ENCODE measurements around the gene ITPR2. TPM values are rescaled to one million over a fixed set of nuclear protein-coding genes. Genes with fewer than 3 reads are reported as not detected.

ITPR2 gene
- polyA plus RNA-seq, 2 of the 4 experiments (the other 2 are of a cell fraction), result 3.1 to 8.1 TPM

DNA sequence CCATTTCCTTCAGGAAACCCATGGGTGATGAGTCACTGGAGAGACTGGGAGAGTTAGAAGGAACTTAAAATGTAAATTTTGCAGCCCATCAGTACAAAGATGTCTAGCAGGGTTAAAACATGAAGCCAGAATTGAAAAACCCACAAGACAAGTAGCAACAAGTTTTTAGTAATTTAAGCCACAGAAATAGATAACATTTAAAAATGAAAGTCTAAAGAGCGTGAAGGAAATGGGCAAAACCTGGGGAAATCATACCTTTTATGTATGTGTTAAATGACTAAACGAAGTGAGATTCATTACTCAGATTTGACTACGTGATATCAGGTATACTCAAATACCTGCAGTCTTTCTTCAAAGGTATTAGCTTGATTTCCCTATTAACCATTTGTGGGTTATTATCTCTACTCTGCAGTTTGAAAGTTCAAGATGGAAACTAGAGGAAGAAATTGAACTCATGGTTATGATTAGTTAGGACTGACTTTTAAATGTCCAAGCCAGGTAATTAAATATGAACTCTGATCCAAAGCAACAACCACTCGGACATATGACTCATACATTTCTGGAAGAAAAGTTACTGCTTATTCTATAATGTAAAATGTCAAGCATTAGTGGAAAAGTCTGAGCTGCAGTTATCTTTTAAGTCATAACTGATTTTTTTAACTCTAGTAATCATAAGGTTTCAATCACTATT, 84.1 kb downstream of the ITPR2 start:
- Histone ChIP-seq H3K27ac (no peak overlapping the region), H3K4me1 (peaks cover 21% of the 10 kb centered on the region), H3K4me3 (no peak overlapping the region), H3K4me2 (peak overlapping the region; percentile 29), H3K9me3 (no peaks in the 10 kb centered on the region)
- CTCF ChIA-PET, result no interaction called here
- ATAC-seq (no peak), FAIRE-seq (peak; percentile 56), DNase-seq (ENCODE audit: low read depth in 1 of 2, low spot score in 1 of 2) (no peak)
- WGBS (ENCODE audit: missing lambda C conversion rate), result 67% methylated on average over 4 of the region's 4 CpGs
- TF ChIP-seq FOSL2 (IDR thresholded peaks at IDR 0.05), result no peak
- peak; percentile 35; the same call in 1 of the 2 replicates for TF ChIP-seq FOSL2 (CRISPR knock-in tag; IDR thresholded peaks at IDR 0.05)
- TF ChIP-seq, protein P1, sequence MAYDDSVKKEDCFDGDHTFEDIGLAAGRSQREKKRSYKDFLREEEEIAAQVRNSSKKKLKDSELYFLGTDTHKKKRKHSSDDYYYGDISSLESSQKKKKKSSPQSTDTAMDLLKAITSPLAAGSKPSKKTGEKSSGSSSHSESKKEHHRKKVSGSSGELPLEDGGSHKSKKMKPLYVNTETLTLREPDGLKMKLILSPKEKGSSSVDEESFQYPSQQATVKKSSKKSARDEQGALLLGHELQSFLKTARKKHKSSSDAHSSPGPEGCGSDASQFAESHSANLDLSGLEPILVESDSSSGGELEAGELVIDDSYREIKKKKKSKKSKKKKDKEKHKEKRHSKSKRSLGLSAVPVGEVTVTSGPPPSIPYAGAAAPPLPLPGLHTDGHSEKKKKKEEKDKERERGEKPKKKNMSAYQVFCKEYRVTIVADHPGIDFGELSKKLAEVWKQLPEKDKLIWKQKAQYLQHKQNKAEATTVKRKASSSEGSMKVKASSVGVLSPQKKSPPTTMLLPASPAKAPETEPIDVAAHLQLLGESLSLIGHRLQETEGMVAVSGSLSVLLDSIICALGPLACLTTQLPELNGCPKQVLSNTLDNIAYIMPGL (CRISPR knock-in tag; IDR thresholded peaks at IDR 0.05; ENCODE audit: borderline replicate concordance), result no peak
- POLR2A ChIA-PET, result no interaction called here

DNA sequence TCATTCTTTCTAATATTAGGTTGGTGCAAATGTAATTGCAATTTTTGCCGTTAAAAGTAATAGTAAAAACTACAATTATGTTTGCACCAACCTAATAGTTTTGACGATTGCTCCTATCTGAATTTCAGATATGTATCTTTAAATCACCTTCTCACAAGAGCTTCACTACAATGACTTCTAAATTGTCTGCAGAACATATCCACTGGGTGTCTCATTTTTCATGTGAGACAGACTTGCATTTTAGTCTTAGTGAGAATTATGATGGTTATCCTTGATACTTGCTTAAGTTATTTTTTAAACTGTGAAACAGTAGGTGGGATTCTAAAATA, 84.6 kb downstream of the ITPR2 start:
- FAIRE-seq, result no peak
- DNase-seq (ENCODE audit: low read depth in 1 of 2, low spot score in 1 of 2), result no peak
- POLR2A ChIA-PET, result no interaction called here
- Histone ChIP-seq H3K4me2 (peak overlapping the region; percentile 29; the same call in 2 of the 3 replicates), H3K9me3 (no peaks in the 10 kb centered on the region), H3K27ac (no peak overlapping the region), H3K4me1 (peaks cover 21% of the 10 kb centered on the region), H3K4me3 (no peak overlapping the region)
- TF ChIP-seq CBX8 (IDR thresholded peaks at IDR 0.05), result no peak
- no peak for TF ChIP-seq MYC (IDR thresholded peaks at IDR 0.05; ENCODE audit: borderline replicate concordance, low read length)
- CTCF ChIA-PET, result no interaction called here
- 80% methylated on average over 2 of the region's 2 CpGs for WGBS (ENCODE audit: missing lambda C conversion rate)
- ATAC-seq, result no peak

DNA sequence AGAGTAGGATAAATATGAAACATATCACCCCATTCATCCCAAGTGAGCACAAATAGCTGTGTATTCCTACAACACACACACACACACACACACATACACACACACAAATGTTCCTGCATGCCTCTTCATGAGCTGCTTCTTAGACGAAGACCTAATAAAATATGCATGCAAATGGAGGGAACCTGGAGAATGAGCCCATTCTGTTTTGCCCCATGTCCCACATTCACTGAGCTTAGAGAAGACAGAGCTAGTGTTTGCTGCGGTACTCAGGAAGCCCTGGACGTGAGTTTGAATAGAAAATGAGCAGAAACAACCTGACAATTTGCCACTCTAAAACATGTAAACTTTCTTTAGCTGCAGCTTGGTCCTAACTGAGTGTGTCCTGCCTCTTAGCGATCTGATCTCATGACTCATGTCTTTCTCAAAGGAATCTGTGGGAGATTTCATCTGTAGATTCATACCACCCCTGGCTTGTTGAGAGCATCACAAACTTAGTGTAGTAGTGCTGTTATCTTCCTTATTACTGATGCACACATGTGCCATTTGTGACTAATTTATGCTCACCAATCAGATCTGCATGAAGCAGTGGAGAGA, 86.8 kb downstream of the ITPR2 start:
- POLR2A ChIA-PET, result no interaction called here
- Histone ChIP-seq H3K4me1 (peaks cover 21% of the 10 kb centered on the region), H3K9me3 (no peaks in the 10 kb centered on the region), H3K27ac (no peak overlapping the region), H3K4me2 (peak overlapping the region; percentile 23; the same call in 1 of the 3 replicates), H3K4me3 (no peak overlapping the region)
- CTCF ChIA-PET, result interaction anchor here (1.1 to 1.6 kb wide), 2 partner anchors 9 to 139 kb away, joined by 3 to 4 read pairs; no protein-coding TSS in a partner anchor
- TF ChIP-seq ZNF302 (CRISPR knock-in tag; IDR thresholded peaks at IDR 0.05), result no peak
- no peak for TF ChIP-seq EHF (CRISPR knock-in tag; IDR thresholded peaks at IDR 0.05)
- TF ChIP-seq JUN (IDR thresholded peaks at IDR 0.05), result no peak
- peak in 1 of 2 experiments; percentile 23 for DNase-seq (ENCODE audit: low read depth in 1 of 2, low spot score in 1 of 2)
- WGBS (ENCODE audit: missing lambda C conversion rate), result 56% methylated on average over 4 of the region's 4 CpGs
- FAIRE-seq, result no peak
- peak in 1 of 2 experiments; percentile 70; a peak in 2 of 6 replicates for ATAC-seq

DNA sequence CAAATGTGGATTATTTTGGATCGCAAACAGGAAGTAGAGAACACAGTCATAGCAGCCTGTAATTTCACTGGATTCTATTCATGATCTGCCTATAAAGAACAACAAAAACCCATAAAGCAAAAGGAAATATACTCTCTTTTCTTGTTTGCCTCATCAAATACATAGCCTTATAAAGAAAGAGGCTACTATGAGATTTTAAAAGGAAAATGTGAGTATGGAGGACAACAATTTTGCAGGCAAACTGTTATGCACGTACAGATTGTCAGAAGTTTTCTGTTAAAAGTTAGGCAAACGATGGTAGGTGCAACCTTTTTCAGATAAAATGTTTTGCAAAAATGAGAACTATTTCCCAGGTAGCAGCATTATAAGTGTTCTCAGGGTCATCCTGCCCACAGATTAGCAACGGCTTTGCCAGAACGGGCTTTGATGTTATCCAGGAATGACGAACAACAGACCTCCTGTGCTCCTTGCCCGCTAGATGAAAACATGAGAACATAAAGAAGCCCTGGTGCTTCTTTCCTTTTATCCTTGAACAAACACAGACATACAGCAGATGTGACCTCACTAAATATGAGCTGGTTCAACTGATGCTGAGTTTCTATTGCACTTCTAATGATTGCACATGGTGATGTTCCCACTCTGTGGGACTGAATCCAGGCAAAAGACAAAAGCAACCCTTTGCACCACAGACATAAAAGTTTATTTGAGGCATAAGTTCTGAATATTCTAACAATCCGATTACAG, 88.1 kb downstream of the ITPR2 start:
- WGBS (ENCODE audit: missing lambda C conversion rate), result 82% methylated on average over 8 of the region's 8 CpGs
- TF ChIP-seq FOXS1 (CRISPR knock-in tag; IDR thresholded peaks at IDR 0.05) (no peak), CBX2 (IDR thresholded peaks at IDR 0.05; ENCODE audit: borderline replicate concordance, low read depth) (no peak), TFCP2L1 (CRISPR knock-in tag; IDR thresholded peaks at IDR 0.05) (no peak), RCOR1 (IDR thresholded peaks at IDR 0.05; ENCODE audit: low read depth, low read length) (no peak), GATA3 (IDR thresholded peaks at IDR 0.05; ENCODE audit: borderline replicate concordance) (no peak), HOXB13 (CRISPR knock-in tag; IDR thresholded peaks at IDR 0.05; ENCODE audit: low read depth) (no peak), JUNB (IDR thresholded peaks at IDR 0.05) (no peak), CHD2 (IDR thresholded peaks at IDR 0.05; ENCODE audit: low read length, partially characterized antibody) (no peak), MAFK (IDR thresholded peaks at IDR 0.05; ENCODE audit: partially characterized antibody) (no peak), EHF (CRISPR knock-in tag; IDR thresholded peaks at IDR 0.05) (no peak), ESRRA (IDR thresholded peaks at IDR 0.05; ENCODE audit: borderline replicate concordance, low read length) (no peak), FOSB (CRISPR knock-in tag; IDR thresholded peaks at IDR 0.05) (no peak), MYC (IDR thresholded peaks at IDR 0.05; ENCODE audit: borderline replicate concordance, low read length) (no peak), FOSL2 (IDR thresholded peaks at IDR 0.05) (no peak), FOSL2 (CRISPR knock-in tag; IDR thresholded peaks at IDR 0.05) (no peak)
- TF ChIP-seq, protein P2, sequence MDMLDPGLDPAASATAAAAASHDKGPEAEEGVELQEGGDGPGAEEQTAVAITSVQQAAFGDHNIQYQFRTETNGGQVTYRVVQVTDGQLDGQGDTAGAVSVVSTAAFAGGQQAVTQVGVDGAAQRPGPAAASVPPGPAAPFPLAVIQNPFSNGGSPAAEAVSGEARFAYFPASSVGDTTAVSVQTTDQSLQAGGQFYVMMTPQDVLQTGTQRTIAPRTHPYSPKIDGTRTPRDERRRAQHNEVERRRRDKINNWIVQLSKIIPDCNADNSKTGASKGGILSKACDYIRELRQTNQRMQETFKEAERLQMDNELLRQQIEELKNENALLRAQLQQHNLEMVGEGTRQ (IDR thresholded peaks at IDR 0.05), result no peak
- TF ChIP-seq, protein P3, sequence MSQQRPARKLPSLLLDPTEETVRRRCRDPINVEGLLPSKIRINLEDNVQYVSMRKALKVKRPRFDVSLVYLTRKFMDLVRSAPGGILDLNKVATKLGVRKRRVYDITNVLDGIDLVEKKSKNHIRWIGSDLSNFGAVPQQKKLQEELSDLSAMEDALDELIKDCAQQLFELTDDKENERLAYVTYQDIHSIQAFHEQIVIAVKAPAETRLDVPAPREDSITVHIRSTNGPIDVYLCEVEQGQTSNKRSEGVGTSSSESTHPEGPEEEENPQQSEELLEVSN (IDR thresholded peaks at IDR 0.05; ENCODE audit: borderline replicate concordance, low read depth), result no peak
- TF ChIP-seq, protein P4, sequence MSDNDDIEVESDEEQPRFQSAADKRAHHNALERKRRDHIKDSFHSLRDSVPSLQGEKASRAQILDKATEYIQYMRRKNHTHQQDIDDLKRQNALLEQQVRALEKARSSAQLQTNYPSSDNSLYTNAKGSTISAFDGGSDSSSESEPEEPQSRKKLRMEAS (IDR thresholded peaks at IDR 0.05), result no peak
- FAIRE-seq, result no peak

More for the DNA sequence above, 88.1 kb downstream of the ITPR2 start:
- no peak overlapping the region for H3K4me3 ChIP-seq
- POLR2A ChIA-PET, result interaction anchor here (0.6 kb wide), 1 partner anchor 271 kb away, joined by 3 read pairs; no protein-coding TSS in a partner anchor
- H3K9me3 ChIP-seq, result no peaks in the 10 kb centered on the region
- H3K4me2 ChIP-seq, result no peak overlapping the region
- no peak overlapping the region for H3K27ac ChIP-seq
- peaks cover 20% of the 10 kb centered on the region for H3K4me1 ChIP-seq
- CTCF ChIA-PET, result interaction anchor here (1.6 kb wide), 1 partner anchor 8 kb away, joined by 4 read pairs; no protein-coding TSS in a partner anchor
- no peak for ATAC-seq
- DNase-seq (ENCODE audit: low read depth in 1 of 2, low spot score in 1 of 2), result no peak

All from A549 (cell line).